HG02852 (cell line): ENCODE measurements around the gene TRIM2.

Experiments
- ATAC-seq: cut with Tn5 transposase; IDR thresholded peaks from one replicate; pipeline ENCODE4 v1.9.1; 2021; ENCODE audit warnings: mild to moderate bottlenecking, moderate library complexity; ENCODE audit not compliant: unreplicated experiment

Gene TRIM2

GRCh38 chr4:153366486-153366885 lies 162.2 kb downstream of the TRIM2 start:
- ATAC-seq = no peak

GRCh38 chr4:153367092-153367491 lies 162.8 kb downstream of the TRIM2 start:
- ATAC-seq = no peak

GRCh38 chr4:153369021-153369420 lies 164.8 kb downstream of the TRIM2 start:
- ATAC-seq = no peak

- no peak for ATAC-seq
Measured at GRCh38 chr4:153371701-153372234, 167.5 kb downstream of the TRIM2 start.

GRCh38 chr4:153372967-153373562 lies 168.8 kb downstream of the TRIM2 start:
- ATAC-seq = no peak

- no peak for ATAC-seq
Measured at GRCh38 chr4:153374442-153374841, 170.2 kb downstream of the TRIM2 start.

- ATAC-seq = no peak
Measured at GRCh38 chr4:153375303-153375702, 171.1 kb downstream of the TRIM2 start.

- no peak for ATAC-seq
Measured at GRCh38 chr4:153383131-153383530, 178.9 kb downstream of the TRIM2 start.

- no peak for ATAC-seq
Measured at GRCh38 chr4:153384160-153384559, 179.9 kb downstream of the TRIM2 start.

- ATAC-seq = no peak
Measured at GRCh38 chr4:153385784-153386183, 181.5 kb downstream of the TRIM2 start.

GRCh38 chr4:153387981-153388380 lies 183.7 kb downstream of the TRIM2 start:
- no peak for ATAC-seq
